Neural cell (in vitro differentiated cells): ENCODE results near the gene TRIM25.
"Not testable (repeated sequence)": the region's sequence is repeated elsewhere in the genome, so short reads cannot be mapped to it uniquely, and the experiment has no call there.

Source experiments
- CTCF ChIP-seq: fragments of 450-650 bp; IDR thresholded peaks from 2 replicates; pipeline ENCODE4 v1.5.1; 2014; ENCODE audit warnings: antibody characterized with exemption, mild to moderate bottlenecking, moderate library complexity; ENCODE audit not compliant: poor library complexity, severe bottlenecking
- EP300 ChIP-seq: fragments of 450-650 bp; conservative IDR thresholded peaks from 2 replicates; pipeline ENCODE4 v1.6.1; 2014; ENCODE audit warnings: antibody characterized with exemption, mild to moderate bottlenecking, moderate library complexity; ENCODE audit not compliant: poor library complexity, severe bottlenecking
- EZH2 ChIP-seq: fragments of 200-600, 300-800 bp; shearing (Covaris generic), sonication (generic); IDR thresholded peaks from 2 replicates; pipeline ENCODE4 v1.6.1; 2014; ENCODE audit warnings: antibody characterized with exemption, low read length, borderline replicate concordance, mild to moderate bottlenecking; ENCODE audit not compliant: insufficient read depth, poor library complexity, severe bottlenecking
- REST ChIP-seq: IDR thresholded peaks from 2 replicates; pipeline ENCODE4 v1.6.1; 2012; ENCODE audit warnings: borderline replicate concordance
- SMC3 ChIP-seq: fragments of 450-650 bp; conservative IDR thresholded peaks from 2 replicates; pipeline ENCODE4 v1.6.1; 2014; ENCODE audit warnings: antibody characterized with exemption, mild to moderate bottlenecking, moderate library complexity; ENCODE audit not compliant: poor library complexity

GRCh38 chr17:56938206-56938605 is 24.4 kb upstream of the TRIM25 start:
- not testable (repeated sequence) for TF ChIP-seq CTCF, REST, SMC3, EZH2, EP300
